Thyroid gland (tissue), 4 donors: ENCODE results near the gene CHRD.

ENCODE experiments used
- POLR2A ChIP-seq, 2 donors: fragments of 450-650 bp; IDR thresholded peaks; one replicate each; pipeline ENCODE4 v1.6.1; 2017; ENCODE audit warnings: antibody characterized with exemption in 2 of 2, mild to moderate bottlenecking in 2 of 2, moderate library complexity in 1 of 2
- TF ChIP-seq, protein P1 (sequence below), 6 experiments: fragments of 200-600 bp in 3 of 6; fragments of 450-650 bp in 3 of 6; sonication (generic) in 3 of 6; IDR thresholded peaks; one replicate each; pipeline ENCODE4 v1.5.1; 2016 to 2019; ENCODE audit warnings: antibody characterized with exemption in 6 of 6, mild to moderate bottlenecking in 2 of 6, inconsistent platforms in 1 of 6, moderate library complexity in 1 of 6

DNA sequence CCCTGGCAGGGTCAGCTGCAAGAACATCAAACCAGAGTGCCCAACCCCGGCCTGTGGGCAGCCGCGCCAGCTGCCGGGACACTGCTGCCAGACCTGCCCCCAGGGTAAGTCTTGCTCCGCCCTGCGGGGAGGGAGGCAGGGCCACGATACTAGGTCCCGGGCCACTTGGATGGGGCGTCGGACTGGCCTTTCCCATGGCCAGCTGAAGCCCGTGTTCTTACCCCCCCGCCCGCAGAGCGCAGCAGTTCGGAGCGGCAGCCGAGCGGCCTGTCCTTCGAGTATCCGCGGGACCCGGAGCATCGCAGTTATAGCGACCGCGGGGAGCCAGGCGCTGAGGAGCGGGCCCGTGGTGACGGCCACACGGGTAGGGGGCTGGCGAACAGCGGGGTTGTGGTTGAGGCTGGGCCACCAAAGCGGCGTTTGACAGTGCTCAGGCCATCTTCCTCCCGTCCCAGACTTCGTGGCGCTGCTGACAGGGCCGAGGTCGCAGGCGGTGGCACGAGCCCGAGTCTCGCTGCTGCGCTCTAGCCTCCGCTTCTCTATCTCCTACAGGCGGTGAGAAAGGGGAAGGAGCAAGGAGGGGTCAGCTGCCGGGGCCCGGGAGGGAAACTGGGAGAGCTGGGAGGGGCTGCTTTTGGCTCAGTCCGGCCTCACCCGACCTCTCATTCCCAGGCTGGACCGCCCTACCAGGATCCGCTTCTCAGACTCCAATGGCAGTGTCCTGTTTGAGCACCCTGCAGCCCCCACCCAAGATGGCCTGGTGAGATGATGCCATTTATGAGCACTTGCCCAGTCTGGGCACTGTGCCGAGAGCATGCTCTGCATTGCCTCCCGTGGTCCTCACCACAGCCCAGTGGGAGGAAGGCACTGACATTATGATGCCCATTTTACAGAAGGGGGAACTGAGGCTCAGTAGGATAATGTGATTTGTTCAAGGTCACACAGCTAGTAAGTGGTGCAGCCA, 1.7 kb downstream of the CHRD start:
- TF ChIP-seq, protein P1, sequence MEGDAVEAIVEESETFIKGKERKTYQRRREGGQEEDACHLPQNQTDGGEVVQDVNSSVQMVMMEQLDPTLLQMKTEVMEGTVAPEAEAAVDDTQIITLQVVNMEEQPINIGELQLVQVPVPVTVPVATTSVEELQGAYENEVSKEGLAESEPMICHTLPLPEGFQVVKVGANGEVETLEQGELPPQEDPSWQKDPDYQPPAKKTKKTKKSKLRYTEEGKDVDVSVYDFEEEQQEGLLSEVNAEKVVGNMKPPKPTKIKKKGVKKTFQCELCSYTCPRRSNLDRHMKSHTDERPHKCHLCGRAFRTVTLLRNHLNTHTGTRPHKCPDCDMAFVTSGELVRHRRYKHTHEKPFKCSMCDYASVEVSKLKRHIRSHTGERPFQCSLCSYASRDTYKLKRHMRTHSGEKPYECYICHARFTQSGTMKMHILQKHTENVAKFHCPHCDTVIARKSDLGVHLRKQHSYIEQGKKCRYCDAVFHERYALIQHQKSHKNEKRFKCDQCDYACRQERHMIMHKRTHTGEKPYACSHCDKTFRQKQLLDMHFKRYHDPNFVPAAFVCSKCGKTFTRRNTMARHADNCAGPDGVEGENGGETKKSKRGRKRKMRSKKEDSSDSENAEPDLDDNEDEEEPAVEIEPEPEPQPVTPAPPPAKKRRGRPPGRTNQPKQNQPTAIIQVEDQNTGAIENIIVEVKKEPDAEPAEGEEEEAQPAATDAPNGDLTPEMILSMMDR (IDR thresholded peaks at IDR 0.05), result no peak
- no peak for TF ChIP-seq POLR2A (IDR thresholded peaks at IDR 0.05)
